CD1c-positive myeloid dendritic cell (primary cell): ENCODE measurements around the gene UBE2D2.

Experiments
- DNase-seq: peaks from one replicate; pipeline ENCODE4 v3.0.0-alpha.2; 2016; ENCODE audit errors: extremely low spot score

UBE2D2 gene

DNA sequence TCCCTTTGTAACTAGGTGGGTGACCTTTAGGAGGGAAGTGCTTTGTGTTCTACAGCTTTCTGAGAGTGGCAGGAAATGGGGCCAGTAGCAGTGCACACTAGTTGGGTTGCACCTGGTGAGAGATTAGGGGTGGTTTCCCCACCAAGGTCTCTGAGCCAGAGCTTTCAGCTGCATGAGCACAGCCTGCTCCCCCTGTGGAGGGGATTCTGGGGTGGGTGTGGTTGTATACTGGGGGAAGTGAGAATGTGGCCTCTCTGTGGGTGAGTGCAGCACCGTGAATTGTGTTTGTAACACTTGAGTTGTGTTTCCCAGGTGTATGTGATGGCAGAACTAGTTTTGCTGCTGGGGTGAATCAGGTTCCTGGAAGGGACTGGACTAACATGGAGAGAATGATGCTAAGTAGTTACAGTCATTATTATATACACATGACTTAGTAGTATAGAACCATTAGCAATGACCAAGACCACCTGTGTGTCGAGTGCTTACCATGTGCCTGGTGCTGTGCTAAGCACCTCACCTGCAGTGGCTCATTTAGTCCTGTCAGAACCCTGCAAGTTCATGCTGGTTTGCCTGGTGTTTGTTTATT, 75.2 kb downstream of the UBE2D2 start:
- peak; percentile 63 for DNase-seq

GRCh38 chr5:139636975-139637408, 75.9 kb downstream of the UBE2D2 start:
- peak; percentile 41 for DNase-seq

DNA sequence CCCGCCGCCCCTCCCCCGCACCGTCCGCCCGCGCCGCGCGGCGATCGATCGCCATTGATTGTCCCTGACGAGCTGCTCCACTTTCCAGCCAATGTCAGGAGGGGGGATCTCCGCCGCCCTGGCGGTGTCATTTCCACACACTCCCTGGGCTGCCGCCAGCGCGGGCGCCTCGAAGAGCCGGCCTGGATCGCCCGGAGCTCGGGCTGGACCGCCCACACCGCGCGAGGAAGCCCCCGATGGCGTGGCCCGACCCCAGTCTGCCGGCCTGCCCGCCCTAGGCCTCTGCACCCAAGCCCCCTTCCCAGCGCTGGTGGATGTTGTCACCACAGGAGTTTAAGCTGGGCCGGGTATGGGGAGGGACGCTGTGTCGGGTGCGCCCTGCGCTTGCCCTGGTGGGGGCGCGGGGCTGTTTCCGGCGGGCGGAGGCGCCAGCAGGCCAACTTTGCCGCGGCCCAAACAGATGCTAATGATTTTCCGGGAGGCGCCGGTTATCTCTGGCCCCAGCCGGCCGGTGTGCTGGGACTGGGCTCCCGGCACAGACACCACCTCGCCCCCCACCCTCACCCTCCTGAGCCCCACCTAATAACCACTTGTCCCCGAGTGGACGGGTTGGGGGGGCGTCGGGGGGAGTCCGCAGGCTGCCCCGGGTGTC, 76.4 kb downstream of the UBE2D2 start:
- peak; percentile 75 for DNase-seq

DNA sequence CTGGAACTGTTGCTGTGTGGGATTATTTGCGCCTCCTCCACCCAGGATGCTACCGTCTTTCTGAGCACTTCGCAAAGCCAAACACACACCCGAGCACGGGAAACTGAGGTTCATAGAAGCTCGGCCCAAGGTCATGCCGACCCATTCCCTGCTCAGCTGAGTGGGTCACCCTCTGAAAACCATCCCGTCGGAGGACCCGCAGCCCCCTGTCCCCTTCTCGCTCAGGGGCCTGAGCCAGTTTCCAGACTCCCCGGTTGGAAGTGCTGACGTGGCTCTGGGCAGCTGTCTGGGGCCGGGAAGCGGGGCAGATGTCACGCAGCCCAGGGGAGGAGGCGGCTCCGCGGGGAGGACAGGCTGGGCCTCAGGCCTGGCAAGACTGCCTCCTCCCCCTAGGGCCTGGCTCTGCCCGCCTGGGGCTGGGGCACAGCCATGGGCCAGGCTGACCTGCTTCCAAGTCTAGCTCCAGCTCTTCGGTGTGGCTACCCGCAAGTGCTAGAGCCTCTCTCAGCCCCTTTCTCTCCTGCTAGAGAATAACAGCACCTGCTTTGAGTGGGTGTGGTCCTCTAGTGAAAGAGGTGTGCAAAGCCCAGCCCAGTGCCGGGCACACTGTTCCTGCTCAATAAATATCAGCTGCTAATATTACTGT, 77.1 kb downstream of the UBE2D2 start:
- peak; percentile 68 for DNase-seq

DNA sequence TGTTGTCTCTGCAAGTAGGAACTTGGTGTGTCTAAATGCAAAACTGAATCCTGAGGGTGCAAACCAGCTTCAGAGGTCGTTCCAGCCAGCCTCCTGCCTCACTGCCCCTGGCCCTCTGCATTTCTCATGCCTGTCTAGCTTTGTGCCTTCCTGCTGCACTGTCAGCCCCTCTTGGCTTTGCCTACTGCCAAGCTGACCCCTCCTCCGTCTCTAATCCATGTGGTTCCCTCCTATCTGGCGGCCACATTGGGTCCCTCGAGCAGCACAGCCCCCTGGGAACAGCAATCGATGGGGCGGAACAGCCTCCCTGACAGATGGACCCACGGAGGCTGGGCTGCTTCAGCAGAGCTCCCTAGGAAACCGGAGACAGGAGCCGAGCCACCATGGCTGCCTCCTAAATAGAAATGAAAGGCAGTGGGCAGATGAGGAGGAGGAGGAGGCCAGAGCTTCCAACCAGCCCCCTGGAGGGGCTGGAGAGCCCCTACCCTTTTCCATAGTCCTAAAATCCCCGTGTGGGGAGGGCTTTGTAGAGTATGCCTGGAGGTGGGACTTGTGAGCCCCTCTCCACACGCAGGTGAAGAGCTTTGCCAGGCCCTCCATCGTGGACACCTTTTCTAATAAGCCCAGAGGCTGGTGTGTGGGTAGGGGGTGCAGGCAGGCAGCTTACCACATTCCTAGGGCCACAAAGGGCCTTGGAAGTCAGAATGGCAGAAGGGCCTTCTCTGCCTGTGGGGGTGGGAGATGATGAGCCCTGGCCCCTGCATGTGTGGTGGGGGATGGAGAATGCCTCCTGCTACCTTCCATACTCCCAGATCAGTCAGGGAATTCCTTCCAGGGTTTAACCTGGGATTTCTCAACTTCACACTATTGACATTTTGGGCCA, 77.8 kb downstream of the UBE2D2 start:
- no peak for DNase-seq

- DNase-seq: no peak
Measured at GRCh38 chr5:139639619-139640380, 78.7 kb downstream of the UBE2D2 start.

DNA sequence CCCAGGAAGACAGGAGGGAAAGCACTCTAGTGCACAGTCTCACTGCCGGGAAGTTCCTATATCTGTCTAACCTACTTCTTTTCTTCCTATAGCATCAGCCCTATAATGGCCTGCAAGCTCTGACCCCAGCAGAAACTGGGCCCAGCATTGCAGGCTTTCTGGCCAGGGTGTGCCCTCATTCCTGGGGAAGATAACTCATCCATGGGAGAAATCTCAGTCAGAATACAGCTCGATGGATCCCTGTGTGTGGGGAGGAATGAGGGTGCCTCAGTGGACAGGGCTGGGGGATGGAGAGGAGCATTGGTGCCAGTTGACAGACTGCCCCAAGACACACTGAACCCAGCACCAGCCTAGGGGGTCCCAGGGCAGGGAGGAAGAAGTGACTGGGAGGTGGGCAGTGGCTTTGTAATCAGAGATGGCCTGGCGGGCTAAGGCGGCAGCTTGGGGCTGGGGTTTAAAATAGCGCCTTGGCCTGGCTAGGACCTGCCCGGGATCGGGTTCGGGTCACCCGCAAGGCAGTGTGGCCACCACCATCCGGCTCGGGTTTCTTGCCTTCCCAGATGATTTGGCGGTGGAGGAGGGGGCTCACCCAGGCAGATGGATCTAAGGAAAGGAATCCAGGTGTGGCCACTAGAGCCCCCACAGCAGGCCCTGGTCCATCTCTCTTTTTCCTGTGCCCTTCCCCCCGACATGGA, 79.4 kb downstream of the UBE2D2 start:
- DNase-seq: no peak

DNA sequence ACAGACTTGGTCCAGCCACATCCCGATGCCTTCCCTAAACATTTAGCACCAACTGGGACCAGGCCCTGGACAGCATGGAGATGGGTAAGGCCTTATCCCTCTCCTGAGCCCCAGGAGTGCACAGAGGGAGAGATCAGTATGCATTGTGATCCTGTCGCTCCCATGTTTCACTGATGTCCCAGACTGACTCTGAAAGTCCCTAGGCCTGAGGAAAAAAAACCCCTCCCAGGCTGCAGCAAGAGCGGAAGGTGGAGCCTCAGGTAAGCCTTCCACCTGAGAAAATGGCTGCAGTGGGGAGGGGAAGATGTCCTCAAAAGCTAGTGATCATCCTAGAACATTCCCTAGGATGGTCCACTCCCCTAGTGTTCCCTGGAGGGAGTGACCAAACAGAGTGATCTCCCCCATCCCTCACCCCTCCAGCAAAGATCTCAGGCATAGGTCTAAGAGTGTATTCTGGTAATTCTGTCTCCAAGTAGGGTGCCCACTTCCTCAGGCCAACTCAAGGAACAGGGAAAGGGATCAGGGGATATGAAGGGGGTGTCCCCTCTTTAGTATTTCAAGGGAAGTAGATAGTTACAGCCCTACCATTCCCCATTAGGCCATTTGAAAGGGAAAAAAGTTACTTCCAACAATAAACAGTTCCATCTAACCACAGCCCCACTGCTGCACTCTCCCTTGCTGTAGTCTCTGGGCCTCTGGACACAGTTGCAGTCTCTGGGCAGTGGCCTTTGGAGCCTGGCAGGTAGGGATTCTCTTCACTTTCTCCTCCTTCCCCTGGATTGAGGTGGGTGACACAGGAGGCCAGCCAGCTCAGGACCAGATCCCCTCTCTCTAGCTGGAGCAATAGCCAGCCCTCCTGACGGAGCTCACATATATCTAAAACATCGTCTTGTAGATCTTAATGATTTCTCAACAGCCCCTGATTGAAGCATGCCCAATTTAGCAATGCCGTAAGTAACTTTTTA, 80.3 kb downstream of the UBE2D2 start:
- DNase-seq: no peak

- no peak for DNase-seq
Measured at GRCh38 chr5:139642213-139642612, 81.1 kb downstream of the UBE2D2 start.

GRCh38 chr5:139642891-139643871, 82.0 kb downstream of the UBE2D2 start:
- DNase-seq: no peak

- DNase-seq: no peak
Measured at GRCh38 chr5:139644001-139644456, 82.9 kb downstream of the UBE2D2 start.

DNA sequence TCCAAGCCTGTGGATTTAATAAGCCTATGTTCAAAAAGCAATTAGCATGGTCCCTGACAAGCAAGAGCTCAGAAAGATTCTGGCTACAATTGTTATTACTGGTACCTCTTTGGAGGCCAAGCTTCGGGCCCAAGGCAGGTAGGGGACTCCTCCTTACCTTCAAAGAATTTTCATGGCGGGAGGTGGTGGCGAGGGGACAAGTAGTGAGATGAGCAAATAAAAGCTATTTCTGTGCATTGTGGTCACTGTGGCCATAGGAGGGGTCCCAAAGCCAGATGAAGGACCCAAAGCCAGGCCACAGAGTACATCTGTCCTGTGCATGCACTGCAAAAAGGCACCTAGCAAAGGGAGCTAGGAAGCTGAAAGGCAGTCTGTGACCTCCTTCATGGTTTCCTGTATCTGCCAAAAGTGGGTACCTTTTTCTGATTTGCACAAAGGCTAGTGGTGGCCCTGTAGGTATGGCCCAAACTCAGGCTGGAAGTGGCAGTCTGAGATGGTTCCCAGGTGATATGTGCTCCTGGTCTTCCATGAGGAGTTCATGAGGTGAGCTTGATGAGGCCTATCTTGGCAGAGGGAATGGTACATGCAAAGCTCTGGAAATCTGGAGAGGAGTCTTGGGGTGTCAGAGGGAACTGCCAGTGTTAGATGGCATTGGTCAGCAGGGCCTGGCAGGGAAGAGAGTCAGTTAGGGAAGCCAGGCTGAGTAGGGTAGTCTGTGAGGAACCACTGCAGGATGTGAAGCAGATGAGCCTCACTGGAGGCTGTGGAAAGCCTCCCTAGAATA, 83.7 kb downstream of the UBE2D2 start:
- no peak for DNase-seq

DNA sequence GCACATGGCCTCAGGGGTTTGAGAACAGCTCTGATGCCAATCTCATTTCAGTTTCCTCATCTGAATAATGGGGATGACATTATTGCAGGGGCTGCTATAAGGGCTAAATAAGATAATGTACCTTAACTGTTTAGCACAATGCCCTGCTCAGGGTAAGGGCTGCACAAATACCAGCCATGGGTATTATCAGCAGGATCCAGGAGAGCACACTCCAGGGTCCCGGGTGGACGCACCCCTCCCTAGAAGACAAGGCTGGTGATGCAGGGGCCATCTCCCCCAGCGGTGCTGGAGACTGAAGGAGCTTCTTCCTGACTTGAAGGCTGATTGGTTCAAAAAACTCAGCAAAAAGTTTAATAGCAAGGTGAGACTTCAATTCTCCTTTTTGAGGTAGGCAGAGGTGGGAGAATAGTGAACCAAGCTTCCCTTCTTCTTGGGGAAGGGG, 84.3 kb downstream of the UBE2D2 start:
- no peak for DNase-seq

DNA sequence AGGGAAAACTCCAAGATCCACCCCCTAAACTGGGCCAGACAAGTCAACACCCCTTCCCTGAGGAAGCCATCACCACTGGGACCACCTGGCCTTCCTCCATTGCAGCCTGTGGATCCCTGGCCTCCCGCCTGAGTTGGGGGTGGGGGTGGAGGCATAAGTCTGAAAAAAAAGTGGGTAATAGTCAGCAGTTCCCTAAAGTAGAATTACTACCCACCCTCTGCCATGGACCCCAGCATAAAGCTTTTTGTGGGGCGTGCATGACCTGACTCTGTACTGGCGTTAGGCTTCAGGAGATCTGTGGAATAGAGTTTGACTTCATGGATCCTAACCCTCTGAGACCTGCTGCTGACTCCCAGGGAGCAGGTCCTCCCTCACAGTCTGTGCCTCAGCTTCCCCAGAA, 85.0 kb downstream of the UBE2D2 start:
- no peak for DNase-seq

- DNase-seq: peak; percentile 82
Measured at GRCh38 chr5:139646912-139647505, 85.9 kb downstream of the UBE2D2 start.

DNA sequence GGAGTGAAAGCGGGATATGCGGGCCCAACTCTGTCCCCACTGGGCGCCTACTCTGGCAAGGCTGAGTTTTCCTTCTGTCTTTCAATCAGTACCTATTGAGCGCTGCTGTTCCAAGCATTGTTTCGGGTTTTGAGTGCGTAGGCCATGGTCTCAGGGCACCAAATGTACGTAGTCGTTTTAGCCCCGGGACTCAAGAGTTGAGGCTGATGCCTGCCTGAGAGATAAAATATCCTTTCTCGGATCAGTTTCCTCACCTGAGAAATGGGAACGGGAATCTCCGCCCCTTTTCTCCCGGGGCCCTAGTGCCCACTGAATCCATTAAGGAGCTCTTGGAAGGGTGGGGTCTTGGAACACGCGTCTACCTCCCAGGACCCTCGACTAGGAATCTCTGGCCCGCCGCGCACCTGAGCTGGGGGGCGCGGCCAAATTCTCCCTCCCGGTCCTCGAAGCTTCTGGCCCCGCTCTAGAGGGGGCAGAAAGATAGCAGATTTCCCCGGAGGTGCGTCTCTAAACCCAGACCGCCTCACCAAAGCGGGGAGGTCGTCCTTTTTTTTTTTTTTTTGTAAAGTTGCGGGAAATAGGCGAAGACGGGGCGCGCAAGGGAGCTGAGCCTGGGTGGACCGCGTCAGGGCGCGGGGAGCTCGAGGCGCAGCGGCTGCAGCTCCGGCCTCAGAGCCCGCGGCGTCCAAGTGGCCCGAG, 86.5 kb downstream of the UBE2D2 start:
- no peak for DNase-seq
